Thyroid gland (tissue), 4 donors: ENCODE measurements around the gene ZNF70.

ENCODE experiments used
- CTCF ChIP-seq, 6 experiments: fragments of 200-600 bp in 3 of 6; fragments of 450-650 bp in 3 of 6; sonication (generic) in 3 of 6; IDR thresholded peaks; one replicate each; pipeline ENCODE4 v1.5.1; 2016 to 2019; ENCODE audit warnings: antibody characterized with exemption in 6 of 6, mild to moderate bottlenecking in 2 of 6, inconsistent platforms in 1 of 6, moderate library complexity in 1 of 6
- POLR2A ChIP-seq, 2 donors: fragments of 450-650 bp; IDR thresholded peaks; one replicate each; pipeline ENCODE4 v1.6.1; 2017; ENCODE audit warnings: antibody characterized with exemption in 2 of 2, mild to moderate bottlenecking in 2 of 2, moderate library complexity in 1 of 2

- no peak for TF ChIP-seq CTCF (IDR thresholded peaks at IDR 0.05)
- TF ChIP-seq POLR2A (IDR thresholded peaks at IDR 0.05) = no peak
These were observed 31.8 kb upstream of the ZNF70 start for GRCh38 chr22:23782703-23783102.
